ENCODE results near the gene COL5A1.

DNA sequence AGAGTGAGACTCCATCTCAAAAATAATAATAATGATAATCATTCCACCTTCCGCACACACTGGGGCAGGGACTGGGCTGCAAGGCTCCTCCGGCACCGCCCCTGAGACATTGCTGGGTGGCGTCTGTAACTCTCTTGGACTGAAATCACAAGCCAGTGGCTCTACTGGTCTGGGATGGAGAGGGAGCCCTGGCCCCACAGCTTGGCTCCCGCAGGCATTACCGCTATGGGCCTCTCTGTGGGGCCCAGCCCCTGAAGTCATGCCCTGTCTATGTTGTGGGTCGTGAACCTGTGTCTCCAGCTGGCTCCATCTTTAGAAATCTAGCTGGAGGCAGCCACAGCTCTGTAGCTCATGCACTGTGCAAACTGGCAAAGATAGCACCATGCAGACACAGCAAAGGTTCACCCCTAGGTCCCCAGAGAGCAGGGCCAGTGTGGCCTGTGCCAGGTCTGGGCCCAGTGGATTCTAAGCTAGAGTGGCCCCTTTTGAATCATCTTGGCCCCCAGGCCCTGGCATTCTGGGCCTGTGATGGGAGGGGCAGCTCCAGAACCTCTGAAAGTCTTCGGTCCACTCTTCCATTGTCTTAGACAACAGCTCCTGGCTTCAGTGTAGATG, 36.1 kb upstream of the COL5A1 start:
- TF ChIP-seq CTCF (conservative IDR thresholded peaks at IDR 0.05; ENCODE audit: low read depth in 2 of 2): no peak
- no peak for TF ChIP-seq JUNB (IDR thresholded peaks at IDR 0.05; ENCODE audit: unreplicated experiment)

Data from GM23338 (cell line).